ENCODE results near the gene CXCL16.

DNA sequence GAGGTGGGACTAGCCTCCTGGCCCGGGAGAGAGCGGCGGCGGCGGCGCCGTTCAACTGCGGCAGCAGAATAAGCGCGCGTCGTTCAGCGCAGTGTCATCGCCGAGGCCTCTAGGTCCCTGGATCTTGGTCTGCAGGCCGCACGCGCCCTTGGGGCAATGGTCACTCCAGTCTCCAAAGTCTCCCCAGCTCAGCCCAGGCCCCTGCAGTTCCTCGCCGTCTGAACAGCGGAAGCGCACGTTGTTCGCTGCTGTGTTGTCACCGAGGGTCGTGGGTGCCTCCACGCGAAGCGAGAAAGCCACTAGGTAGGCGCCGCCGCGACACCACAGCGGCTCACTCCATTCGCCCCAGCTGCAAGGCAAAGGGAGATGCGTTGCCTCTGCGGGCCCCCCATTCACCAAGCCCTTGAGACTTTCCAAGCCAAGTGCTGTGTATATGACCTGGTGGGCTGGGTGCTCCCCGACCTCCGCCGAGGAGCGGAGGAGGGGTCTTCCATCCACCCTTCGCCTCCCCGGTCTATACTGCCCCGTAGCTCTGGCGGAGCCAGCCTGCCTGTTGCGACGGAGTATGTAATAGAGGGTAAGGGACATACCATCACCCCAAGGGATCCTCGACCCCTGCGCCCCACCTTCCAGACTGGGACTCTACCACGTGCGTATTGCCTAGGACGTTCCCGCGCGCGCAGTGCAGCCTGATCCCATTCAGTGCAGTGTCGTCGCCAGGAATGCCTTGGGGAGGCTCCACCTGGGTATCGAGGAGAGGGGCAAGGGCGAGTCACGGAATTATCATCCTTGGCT is 45.8 kb upstream of the CXCL16 start:
- no peak for TF ChIP-seq POLR2AphosphoS5 (IDR thresholded peaks at IDR 0.05)
- TF ChIP-seq, protein P1, sequence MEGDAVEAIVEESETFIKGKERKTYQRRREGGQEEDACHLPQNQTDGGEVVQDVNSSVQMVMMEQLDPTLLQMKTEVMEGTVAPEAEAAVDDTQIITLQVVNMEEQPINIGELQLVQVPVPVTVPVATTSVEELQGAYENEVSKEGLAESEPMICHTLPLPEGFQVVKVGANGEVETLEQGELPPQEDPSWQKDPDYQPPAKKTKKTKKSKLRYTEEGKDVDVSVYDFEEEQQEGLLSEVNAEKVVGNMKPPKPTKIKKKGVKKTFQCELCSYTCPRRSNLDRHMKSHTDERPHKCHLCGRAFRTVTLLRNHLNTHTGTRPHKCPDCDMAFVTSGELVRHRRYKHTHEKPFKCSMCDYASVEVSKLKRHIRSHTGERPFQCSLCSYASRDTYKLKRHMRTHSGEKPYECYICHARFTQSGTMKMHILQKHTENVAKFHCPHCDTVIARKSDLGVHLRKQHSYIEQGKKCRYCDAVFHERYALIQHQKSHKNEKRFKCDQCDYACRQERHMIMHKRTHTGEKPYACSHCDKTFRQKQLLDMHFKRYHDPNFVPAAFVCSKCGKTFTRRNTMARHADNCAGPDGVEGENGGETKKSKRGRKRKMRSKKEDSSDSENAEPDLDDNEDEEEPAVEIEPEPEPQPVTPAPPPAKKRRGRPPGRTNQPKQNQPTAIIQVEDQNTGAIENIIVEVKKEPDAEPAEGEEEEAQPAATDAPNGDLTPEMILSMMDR (IDR thresholded peaks at IDR 0.05): no peak
- no peak for TF ChIP-seq POLR2A (IDR thresholded peaks at IDR 0.05)
